Measurements from ENCODE around the gene NDE1.

Gene NDE1

GRCh38 chr16:15769239-15769638, 119.2 kb downstream of the NDE1 start:
- H3K36me3 ChIP-seq (ENCODE audit: low read length): no peaks in the 10 kb centered on the region
- no peak overlapping the region for H3K4me3 ChIP-seq (ENCODE audit: insufficient read depth, low read length, poor library complexity, severe bottlenecking)
- no peak overlapping the region for H2AFZ ChIP-seq (ENCODE audit: low read depth, low read length, severe bottlenecking)
- no peaks in the 10 kb centered on the region for H3K9me2 ChIP-seq (replicated peaks; ENCODE audit: insufficient read depth, low read length)
- H3F3A ChIP-seq (ENCODE audit: insufficient read depth): no peaks in the 10 kb centered on the region
- no peaks in the 10 kb centered on the region for H3K79me2 ChIP-seq (ENCODE audit: insufficient read depth, low read length)
- no peaks in the 10 kb centered on the region for H3K27me3 ChIP-seq (ENCODE audit: low read length)
- no peaks in the 10 kb centered on the region for H4K20me1 ChIP-seq (ENCODE audit: low read depth, low read length)
- H3K27ac ChIP-seq (ENCODE audit: low read depth, low read length): no peak overlapping the region
- H3K4me2 ChIP-seq (ENCODE audit: low read depth, low read length, poor library complexity, severe bottlenecking): no peak overlapping the region
- TF ChIP-seq EZH2phosphoT487 (conservative IDR thresholded peaks at IDR 0.05; ENCODE audit: low read length): no peak
- TF ChIP-seq CTCF (IDR thresholded peaks at IDR 0.05; ENCODE audit: insufficient read depth, low read length, poor library complexity, severe bottlenecking): no peak
- no peak overlapping the region for H3K9ac ChIP-seq (ENCODE audit: low read length)
- H3K9me3 ChIP-seq (ENCODE audit: insufficient read depth, low read length): no peaks in the 10 kb centered on the region

- Histone ChIP-seq H3K9ac (ENCODE audit: low read length) (no peak overlapping the region), H3K9me3 (ENCODE audit: insufficient read depth, low read length) (no peaks in the 10 kb centered on the region), H3K9me2 (replicated peaks; ENCODE audit: insufficient read depth, low read length) (no peaks in the 10 kb centered on the region), H3F3A (ENCODE audit: insufficient read depth) (no peaks in the 10 kb centered on the region), H3K36me3 (ENCODE audit: low read length) (no peaks in the 10 kb centered on the region), H3K4me2 (ENCODE audit: low read depth, low read length, poor library complexity, severe bottlenecking) (no peak overlapping the region), H3K79me2 (ENCODE audit: insufficient read depth, low read length) (no peaks in the 10 kb centered on the region), H3K27ac (ENCODE audit: low read depth, low read length) (no peak overlapping the region), H3K4me3 (ENCODE audit: insufficient read depth, low read length, poor library complexity, severe bottlenecking) (no peak overlapping the region), H2AFZ (ENCODE audit: low read depth, low read length, severe bottlenecking) (no peak overlapping the region), H4K20me1 (ENCODE audit: low read depth, low read length) (no peaks in the 10 kb centered on the region), H3K27me3 (ENCODE audit: low read length) (no peaks in the 10 kb centered on the region)
- TF ChIP-seq EZH2phosphoT487 (conservative IDR thresholded peaks at IDR 0.05; ENCODE audit: low read length) (no peak), CTCF (IDR thresholded peaks at IDR 0.05; ENCODE audit: insufficient read depth, low read length, poor library complexity, severe bottlenecking) (no peak)
These were observed 120.1 kb downstream of the NDE1 start for GRCh38 chr16:15770107-15770506.

GRCh38 chr16:15770512-15770911, 120.5 kb downstream of the NDE1 start:
- Histone ChIP-seq H3K4me3 (ENCODE audit: insufficient read depth, low read length, poor library complexity, severe bottlenecking) (no peak overlapping the region), H3K79me2 (ENCODE audit: insufficient read depth, low read length) (no peaks in the 10 kb centered on the region), H2AFZ (ENCODE audit: low read depth, low read length, severe bottlenecking) (no peak overlapping the region), H3F3A (ENCODE audit: insufficient read depth) (no peaks in the 10 kb centered on the region), H3K27me3 (ENCODE audit: low read length) (no peaks in the 10 kb centered on the region), H3K9me2 (replicated peaks; ENCODE audit: insufficient read depth, low read length) (no peaks in the 10 kb centered on the region), H3K9ac (ENCODE audit: low read length) (no peak overlapping the region), H3K27ac (ENCODE audit: low read depth, low read length) (no peak overlapping the region), H3K4me2 (ENCODE audit: low read depth, low read length, poor library complexity, severe bottlenecking) (no peak overlapping the region), H3K36me3 (ENCODE audit: low read length) (no peaks in the 10 kb centered on the region), H3K9me3 (ENCODE audit: insufficient read depth, low read length) (no peaks in the 10 kb centered on the region), H4K20me1 (ENCODE audit: low read depth, low read length) (no peaks in the 10 kb centered on the region)
- TF ChIP-seq CTCF (IDR thresholded peaks at IDR 0.05; ENCODE audit: insufficient read depth, low read length, poor library complexity, severe bottlenecking) (no peak), EZH2phosphoT487 (conservative IDR thresholded peaks at IDR 0.05; ENCODE audit: low read length) (no peak)
